ENCODE measurements around the gene CHSY3.

CHSY3 gene

GRCh38 chr5:130102960-130103359 is 198.7 kb downstream of the CHSY3 start:
- DNase-seq: no peak

DNA sequence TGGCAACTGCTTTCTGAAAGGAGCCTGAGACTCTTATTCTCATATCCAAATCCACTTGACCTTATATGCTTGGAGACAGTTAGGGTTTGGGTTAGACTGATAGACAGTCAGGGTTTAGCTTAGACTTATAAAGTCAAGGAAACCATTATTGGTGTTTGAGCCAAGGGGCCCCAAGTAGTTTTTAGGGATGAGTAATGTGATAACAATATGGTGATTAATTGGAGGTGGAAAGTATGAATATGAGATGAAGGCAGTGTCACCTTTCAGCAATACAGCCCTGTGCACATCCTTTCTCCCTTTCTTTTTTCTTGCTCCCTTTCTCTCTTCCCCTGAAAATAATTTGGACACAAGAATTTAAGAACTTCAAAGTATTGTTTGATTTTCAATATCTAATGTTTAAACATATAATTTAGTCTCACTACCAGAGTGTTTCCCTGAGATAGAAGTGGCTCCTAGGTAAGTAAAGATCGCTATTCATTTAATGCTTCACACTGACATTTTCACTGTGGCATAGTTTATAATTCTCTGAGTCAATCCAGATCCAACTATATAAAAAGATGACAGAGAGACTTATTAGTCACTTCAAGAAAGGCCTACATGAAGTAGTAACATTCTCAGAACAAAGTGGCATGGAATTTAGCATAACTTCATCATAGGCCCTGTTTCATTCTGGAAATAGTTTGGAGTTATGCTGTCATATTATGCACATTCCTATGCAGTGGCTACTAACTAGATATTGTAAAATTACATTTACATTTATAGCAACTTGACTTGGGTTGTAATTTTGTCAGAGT is 200.8 kb downstream of the CHSY3 start:
- no peak for DNase-seq

DNA sequence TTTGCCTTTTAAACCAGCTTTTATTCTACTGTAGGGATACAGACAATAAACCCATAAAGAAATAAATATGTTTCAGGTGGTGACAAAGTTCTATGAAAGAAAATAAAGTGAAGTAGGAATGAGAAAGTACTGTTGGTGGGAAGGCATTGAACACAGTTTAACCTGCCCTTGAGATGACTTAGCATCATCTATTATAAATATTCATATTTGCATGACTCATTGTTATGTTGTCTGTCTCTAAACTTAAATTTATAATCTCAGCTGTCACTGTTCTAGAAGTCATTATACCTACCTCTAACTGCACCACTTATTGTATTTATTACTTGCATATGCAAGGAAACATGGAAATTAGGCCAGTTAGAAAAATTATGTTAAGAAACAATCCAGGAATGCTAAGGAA is 202.2 kb downstream of the CHSY3 start:
- no peak for DNase-seq

- DNase-seq: no peak
These were observed 204.9 kb downstream of the CHSY3 start for GRCh38 chr5:130109152-130109551.

DNA sequence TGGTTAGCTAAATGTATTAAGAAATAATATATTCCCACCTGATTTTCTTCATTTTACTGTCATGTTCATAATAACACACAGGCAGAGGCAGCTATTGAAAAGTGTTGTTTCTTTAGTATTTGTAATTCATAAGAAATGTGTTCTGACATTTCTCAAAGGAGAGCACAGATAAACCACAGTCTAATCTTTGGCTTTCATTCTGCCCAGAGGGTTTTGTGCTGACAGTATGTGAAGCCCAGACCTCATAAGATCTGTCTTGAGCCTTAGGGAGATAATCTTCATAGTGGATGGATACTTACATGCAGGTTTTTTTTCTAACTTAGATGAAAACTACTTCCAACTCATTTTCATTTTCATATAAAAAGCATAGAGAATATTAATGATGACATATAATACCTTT is 206.1 kb downstream of the CHSY3 start:
- no peak for DNase-seq

GRCh38 chr5:130111746-130112145 is 207.5 kb downstream of the CHSY3 start:
- DNase-seq: no peak

DNA sequence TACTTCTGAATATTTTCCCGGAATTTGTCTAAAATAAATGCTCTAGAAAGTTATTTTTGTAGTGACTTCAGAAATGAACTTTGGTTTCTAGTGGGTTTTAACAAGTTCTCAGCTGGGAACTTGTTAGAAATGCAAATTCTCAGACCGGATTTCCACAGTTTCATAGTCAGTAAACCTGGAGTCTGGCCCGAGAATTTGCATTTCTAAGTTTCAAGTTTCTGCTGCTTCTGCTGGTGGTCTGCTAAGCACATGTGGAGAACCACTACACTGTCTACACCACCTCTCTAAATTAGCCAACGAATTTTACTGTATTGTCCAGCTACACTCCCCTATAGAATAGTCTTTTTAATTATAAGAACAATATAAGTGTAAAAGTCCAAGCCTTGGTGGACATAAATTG is 208.0 kb downstream of the CHSY3 start:
- no peak for DNase-seq

DNA sequence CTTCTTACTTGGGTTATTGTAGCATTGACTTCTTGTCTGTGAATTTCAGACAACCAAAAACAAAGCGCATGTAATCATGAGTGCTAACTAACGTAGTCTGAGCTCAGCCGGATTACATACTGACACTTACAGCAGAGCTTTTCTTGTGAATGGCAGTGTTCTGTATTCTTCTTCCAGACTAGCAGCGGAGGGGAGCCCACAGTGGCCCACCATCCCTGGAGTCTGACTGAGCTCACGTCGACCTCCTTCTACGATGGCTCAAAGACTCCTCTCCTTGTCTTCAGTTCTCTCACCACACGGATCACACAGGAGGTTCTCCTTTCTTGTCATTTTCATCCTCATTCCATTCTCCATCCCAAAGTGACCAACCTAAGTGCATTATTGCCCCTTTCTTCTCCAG is 211.4 kb downstream of the CHSY3 start:
- DNase-seq: no peak

- DNase-seq: no peak
These were observed 212.2 kb downstream of the CHSY3 start for GRCh38 chr5:130116462-130116861.

- DNase-seq: no peak
These were observed 212.7 kb downstream of the CHSY3 start for GRCh38 chr5:130116972-130117371.

DNA sequence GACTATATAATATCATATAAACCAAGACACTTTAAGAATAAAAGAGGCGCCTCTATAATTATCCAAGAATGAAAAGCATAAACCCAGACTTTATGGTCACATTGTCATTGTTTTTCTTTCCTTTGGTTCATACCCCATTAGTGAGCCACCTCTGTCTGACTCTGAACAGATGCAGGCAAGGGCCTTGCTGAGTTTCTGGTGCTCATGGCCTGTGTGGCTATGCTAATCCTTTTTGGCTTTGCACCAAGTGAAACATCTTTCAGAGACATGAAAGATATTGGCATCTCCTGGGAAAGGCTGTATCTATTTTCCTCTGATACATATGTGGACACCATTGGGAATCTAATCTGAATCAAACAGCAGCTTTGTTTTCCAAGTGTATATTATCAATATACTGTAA is 222.5 kb downstream of the CHSY3 start:
- DNase-seq: no peak

DNA sequence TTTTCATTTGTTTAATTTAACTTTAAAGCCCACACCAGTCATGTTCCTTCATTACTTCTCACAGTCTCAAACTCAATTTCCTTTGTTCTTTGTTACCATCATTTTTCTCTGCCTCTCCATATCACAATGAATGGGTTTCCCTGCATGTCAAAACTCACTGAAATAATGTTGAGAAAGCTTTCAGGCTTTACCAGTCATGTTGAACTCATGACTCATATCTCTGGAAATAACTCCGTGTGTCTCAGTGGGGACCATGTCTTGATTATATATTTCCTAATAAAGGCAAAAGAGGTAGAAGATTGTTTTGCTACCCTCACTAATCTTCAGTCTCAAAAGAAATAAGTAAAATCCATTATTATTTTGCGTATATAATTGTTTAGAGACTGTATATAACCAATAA is 231.2 kb downstream of the CHSY3 start:
- no peak for DNase-seq

DNA sequence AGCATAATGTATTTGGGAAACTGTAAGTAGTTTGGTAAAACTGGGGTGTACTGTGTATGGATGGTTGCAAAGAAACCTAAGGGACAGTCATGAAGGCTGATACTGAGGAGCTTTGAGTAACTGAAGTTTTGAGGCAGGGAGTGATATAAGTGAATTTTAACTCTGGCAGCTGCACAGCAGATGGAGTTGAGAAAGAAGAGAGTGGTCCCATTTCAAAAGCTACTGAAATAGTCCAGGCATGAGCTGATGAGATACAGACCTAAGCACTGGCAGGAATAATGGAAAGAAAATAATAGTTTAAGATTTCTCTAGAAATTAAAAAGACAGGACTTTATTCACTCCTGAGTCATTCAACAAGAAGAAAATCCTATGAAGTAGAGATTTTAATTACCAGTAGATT is 232.0 kb downstream of the CHSY3 start:
- no peak for DNase-seq

DNA sequence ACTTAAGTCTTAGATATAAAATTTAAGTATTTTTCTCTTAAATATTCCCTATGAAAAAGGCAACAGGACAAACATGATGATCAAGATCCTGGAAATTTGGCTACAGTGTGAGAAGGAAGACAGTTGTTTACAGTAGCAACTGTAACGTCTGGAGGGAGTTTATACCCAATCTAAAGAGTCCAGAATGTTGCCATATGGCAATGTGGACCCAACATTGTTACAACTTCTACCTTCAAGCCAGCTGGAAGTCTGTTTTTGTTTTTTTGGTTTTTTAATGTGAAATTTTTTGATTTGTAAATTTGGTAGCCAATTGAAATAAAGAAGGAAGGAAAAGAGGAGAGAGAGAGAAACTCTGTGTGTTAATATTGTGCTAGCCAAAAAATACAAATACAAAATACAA is 233.4 kb downstream of the CHSY3 start:
- DNase-seq: no peak

DNA sequence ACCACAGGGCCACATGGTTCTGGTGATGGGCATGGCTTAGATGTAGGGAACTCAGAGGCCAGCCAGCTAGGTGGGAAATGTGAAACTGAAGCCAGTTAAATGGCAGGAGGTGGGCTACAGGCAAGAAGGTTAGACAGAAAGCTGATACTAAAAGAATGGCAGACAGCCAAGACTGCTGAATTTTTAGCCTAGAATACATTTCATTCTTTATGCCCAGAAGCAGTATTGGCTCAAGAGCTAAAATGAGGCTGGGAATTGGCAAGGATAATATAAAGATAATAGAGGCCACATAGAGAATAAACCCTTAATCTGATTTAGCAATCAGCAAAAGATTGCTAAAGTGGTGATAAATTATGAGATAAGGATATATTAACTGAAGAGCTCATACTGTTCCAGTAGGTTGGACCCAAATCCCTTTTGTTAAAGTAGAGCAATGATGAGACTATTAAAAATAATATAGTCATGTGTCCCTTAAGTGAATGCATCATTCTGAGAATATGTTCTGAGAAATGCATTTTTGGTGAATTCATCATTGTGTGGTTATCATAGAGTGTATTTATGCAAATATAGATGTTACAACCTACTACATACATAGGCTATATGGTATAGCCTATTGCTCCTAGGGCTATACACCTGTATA is 234.3 kb downstream of the CHSY3 start:
- DNase-seq: no peak

DNA sequence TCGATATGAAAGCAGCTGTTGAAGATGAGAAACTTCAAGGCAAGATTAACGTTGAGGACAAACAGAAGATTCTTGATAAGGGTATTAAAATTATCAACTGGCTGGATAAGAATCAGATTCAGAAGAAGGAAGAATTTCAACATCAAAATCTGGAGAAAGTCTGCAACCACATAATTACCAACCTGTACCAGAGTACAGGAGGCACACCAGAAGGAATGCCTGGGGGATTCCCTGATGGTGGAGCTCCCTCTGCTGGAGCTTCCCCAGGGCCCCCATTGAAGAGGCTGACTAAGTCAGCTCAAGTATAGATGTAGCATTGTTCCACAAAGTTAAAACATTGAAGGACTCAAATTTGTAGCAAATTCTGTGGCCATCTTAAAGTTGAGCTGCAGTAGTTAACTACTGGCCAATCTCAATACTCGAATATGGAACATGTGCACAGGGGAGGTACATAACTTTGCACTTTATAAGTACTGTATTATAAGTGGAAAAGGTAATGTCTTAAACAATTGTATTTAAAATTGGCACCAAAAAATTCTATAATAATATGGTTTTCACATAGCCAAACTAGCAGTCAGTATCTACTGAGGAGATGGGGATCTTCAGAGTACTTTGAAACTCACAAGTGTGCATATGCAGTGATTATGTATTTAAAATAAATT is 237.5 kb downstream of the CHSY3 start:
- no peak for DNase-seq

- DNase-seq: no peak
These were observed 247.0 kb downstream of the CHSY3 start for GRCh38 chr5:130151239-130151638.

DNA sequence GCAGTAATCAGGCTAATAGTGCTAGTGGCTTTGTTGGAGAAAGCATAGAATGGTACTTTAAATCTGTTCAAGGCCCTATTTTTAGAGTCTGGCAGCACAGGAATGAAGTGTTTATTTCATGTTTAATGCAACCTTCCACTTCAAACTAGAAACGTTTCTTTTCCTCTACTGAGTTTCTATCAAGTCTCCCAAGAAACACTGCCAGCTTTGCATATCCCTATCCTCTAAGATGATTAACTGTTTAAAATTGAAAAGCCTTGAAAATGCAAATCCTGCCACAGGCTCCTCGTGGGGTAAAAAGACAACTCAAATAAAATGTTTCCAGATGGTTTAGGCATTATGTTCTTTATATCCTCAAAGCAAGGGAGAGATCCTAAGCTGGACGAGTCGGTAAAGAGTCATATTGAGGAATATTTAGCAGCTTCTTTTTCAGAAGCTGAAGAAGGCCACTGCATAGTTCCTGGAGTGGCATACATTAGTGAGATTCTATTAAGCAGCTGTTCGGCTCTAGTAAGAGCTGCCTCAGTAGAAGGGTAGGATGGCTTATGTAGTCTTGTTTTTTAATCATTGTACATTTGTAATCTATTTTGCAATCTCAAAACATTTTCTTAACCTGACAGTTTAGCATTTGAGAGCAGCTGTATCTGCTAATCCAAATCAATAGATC is 251.2 kb downstream of the CHSY3 start:
- no peak for DNase-seq

DNA sequence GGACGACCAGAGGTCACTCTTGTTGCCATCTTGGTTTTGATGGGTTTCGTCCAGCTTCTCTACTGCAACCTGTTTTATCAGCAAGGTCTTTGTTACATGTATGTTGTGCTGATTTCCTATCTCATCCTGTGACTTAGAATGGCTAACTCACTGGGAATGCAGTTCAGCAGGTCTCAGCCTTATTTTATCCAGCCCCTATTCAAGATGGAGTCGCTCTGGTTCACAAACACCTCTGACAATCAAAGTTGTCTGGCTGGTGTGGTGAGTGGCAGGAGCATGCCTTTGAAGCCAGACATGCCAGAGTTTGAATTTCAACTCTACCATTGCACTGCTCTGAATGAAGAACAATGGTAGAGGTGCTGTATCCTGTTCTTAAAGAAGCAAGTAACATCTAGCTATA is 253.8 kb downstream of the CHSY3 start:
- DNase-seq: no peak

GRCh38 chr5:130159968-130160367 is 255.7 kb downstream of the CHSY3 start:
- DNase-seq: no peak

DNA sequence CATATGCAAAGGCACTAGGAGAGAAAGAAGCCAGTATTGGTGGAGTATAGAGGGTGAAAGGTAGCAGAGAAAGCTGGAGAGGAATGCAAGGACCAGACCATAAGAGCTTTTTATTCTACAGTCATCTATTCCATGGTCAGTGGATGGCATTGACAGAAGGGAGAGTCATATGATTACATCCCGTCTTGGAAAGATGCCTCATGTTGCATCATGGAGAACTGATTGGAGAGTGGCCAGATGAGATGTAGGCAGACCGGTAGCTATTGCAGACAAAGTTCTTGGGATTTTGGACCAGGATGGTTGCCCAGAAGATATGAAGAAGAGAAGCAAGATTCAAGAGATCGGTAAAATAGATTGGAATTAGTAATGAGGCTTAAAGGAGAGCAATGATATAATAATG is 260.7 kb downstream of the CHSY3 start:
- DNase-seq: no peak

DNA sequence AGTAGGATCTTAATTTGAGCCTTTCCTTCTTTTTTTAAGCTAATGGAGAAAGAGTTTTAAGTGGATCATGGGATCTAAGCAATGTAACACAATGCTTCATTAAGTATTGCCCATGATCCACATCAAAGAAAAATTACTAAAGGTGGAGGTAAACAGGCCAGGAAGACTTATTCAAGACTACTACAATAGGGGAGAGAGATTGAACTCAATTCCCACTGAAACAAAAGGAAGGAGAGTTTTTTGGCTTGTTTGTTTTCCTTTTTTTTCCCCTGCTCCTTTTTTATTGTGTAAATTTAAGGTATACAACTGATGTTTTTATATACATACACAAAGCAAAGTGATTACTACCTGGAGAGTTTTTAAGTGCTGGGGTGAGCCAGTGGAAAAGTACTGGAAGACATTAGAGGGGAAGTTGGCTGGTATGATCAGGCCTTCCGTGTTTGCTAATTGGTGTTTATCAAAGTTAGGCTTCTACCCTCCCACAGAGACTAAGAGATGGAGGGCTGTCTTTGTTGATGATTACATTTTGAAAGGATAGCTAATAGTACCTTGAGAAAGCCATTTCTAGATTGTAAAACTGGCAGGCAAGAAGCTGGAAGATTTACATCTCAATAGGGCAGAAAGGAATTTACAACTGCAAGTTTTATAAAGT is 262.7 kb downstream of the CHSY3 start:
- no peak for DNase-seq

GRCh38 chr5:130168211-130168610 is 263.9 kb downstream of the CHSY3 start:
- DNase-seq: no peak

Measured in NCI-H2029 (cell line).